Fibroblast of skin of left biceps (primary cell): ENCODE measurements around the gene SOX12.

Experiments
- DNase-seq, 2 experiments: peaks; one replicate each; pipeline ENCODE4 v3.0.0-alpha.2; 2013; ENCODE audit warnings: low read depth in 2 of 2

The SOX12 gene

GRCh38 chr20:325045-325888 is at the start of gene SOX12:
Gene SOX12 (plus strand): TSS chr20:325552. CDS start chr20:325925, 373 bp downstream.
- DNase-seq: peak; percentile 78 to 80

- DNase-seq: no peak
Measured at GRCh38 chr20:275791-276190, 49.6 kb upstream of the SOX12 start.

GRCh38 chr20:276620-277495 is 48.5 kb upstream of the SOX12 start:
- no peak for DNase-seq

GRCh38 chr20:277496-277781 is 47.9 kb upstream of the SOX12 start:
- no peak for DNase-seq

GRCh38 chr20:278181-278580 is 47.2 kb upstream of the SOX12 start:
- DNase-seq: no peak

- DNase-seq: no peak
Measured at GRCh38 chr20:278607-279571, 46.5 kb upstream of the SOX12 start.

GRCh38 chr20:284172-284571 is 41.2 kb upstream of the SOX12 start:
- DNase-seq: no peak

- DNase-seq: no peak
Measured at GRCh38 chr20:286508-286907, 38.8 kb upstream of the SOX12 start.

GRCh38 chr20:288956-289692 is 36.2 kb upstream of the SOX12 start:
- DNase-seq: no peak

GRCh38 chr20:289693-290083 is 35.7 kb upstream of the SOX12 start:
- DNase-seq: no peak

GRCh38 chr20:290084-290831 is 35.1 kb upstream of the SOX12 start, which contains the start of gene C20orf96:
Gene C20orf96 (minus strand): TSS chr20:290750. CDS start chr20:290610, 140 bp downstream.
- DNase-seq: peak; percentile 84 to 85

- DNase-seq: no peak
Measured at GRCh38 chr20:294602-295001, 30.8 kb upstream of the SOX12 start.

GRCh38 chr20:295804-296203 is 29.5 kb upstream of the SOX12 start:
- DNase-seq: no peak

- DNase-seq: peak; percentile 92 to 94
Measured at GRCh38 chr20:297098-297924, 28.0 kb upstream of the SOX12 start, which contains the start of gene ZCCHC3. Gene ZCCHC3 (plus strand): TSS chr20:297570. CDS start chr20:297587, 17 bp downstream.

- no peak for DNase-seq
Measured at GRCh38 chr20:297925-298775, 27.2 kb upstream of the SOX12 start.

GRCh38 chr20:298776-299391 is 26.5 kb upstream of the SOX12 start:
- DNase-seq: no peak

- no peak for DNase-seq
Measured at GRCh38 chr20:300345-300990, 24.9 kb upstream of the SOX12 start.
